NCI-H345 treated with DMSO at 0.1 percent for 48 hours (cell line): Measurements from ENCODE around the gene PPP1R3E.

Experiments
- DNase-seq: peaks from one replicate; lab custom pipeline; 2025; ENCODE audit not compliant: unreplicated experiment; lab: John Stamatoyannopoulos, UW

The PPP1R3E gene

DNA sequence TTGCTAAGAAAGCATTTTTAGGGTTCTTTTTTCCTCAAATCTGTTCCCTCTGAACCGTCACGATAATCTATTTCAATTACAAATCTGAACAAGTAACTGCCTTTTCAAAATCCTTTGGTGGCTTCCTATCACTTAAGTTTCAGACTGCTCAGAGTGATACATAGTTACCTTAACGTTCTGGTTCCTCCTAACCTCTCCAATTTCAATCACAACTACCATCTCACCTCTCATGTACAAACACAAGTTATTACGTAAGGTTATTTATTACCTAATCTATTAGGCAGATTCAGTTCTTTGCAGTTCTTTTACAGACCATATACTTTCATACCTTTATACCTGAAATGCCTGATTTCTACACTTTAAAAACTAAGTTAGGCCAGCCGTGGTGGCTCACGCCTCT is 52.8 kb downstream of the PPP1R3E start:
- no peak for DNase-seq

DNA sequence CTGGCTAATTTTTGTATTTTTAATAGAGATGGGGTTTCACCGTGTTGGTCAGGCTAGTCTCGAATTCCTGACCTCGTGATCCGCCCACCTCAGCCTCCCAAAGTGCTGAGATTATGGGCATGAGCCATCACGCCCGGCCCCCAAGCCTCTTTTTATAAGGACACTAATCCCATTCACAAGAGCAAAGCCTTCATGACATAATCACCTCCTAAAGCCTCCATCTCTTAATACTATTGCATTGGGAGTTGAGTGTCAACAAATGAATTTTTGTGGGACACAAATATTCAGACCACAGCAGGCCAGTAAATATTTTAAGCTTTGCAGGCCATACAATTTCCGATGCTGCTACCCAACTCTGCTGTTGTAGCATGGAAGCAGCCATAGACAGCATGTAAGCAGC is 54.1 kb downstream of the PPP1R3E start:
- no peak for DNase-seq
